Stomach (tissue), 9 donors: Measurements from ENCODE around the gene PPP1R37. TPM values are rescaled to one million over a fixed set of nuclear protein-coding genes. Genes with fewer than 3 reads are reported as not detected.

ENCODE experiments used
- DNase-seq, 2 donors: peaks; one replicate each; pipeline versions ENCODE4 v3.0.0 to v3.0.0-alpha.2; 2013 to 2019
- H3K27ac ChIP-seq, 5 donors: fragments of 200-600 bp in 4 of 5; sonication (generic) in 4 of 5; one replicate each; pipeline ENCODE4 v1.5.1; 2013 to 2019; ENCODE audit warnings: mild to moderate bottlenecking in 1 of 5, moderate library complexity in 1 of 5
- H3K27me3 ChIP-seq, 3 donors: fragments of 200-600 bp; sonication (generic); one replicate each; pipeline ENCODE4 v1.5.1; 2017 to 2019; ENCODE audit warnings: mixed run types in 1 of 3
- H3K36me3 ChIP-seq, 4 donors: fragments of 200-600 bp; sonication (generic); 1 replicate in 3 of 4; 2 replicates in 1 of 4; pipeline ENCODE4 v1.5.1; 2016 to 2019
- H3K4me1 ChIP-seq, 4 donors: fragments of 200-600 bp; sonication (generic); one replicate each; pipeline ENCODE4 v1.5.1; 2016 to 2019
- H3K4me3 ChIP-seq, 4 donors: fragments of 200-600 bp; sonication (generic) in 3 of 4; one replicate each; pipeline ENCODE4 v1.5.1; 2016 to 2019; ENCODE audit warnings: mild to moderate bottlenecking in 1 of 4
- H3K9me3 ChIP-seq, 4 donors: fragments of 200-600 bp; sonication (generic); one replicate each; pipeline ENCODE4 v1.5.1; 2016 to 2019
- EP300 ChIP-seq: sonication (generic); formaldehyde crosslinking; IDR thresholded peaks from one replicate; pipeline ENCODE4 v1.6.1; 2017; ENCODE audit warnings: antibody characterized with exemption
- POLR2A ChIP-seq, 4 donors: fragments of 450-650 bp; IDR thresholded peaks; one replicate each; pipeline ENCODE4 v1.6.1; 2016; ENCODE audit warnings: antibody characterized with exemption in 4 of 4, control low read depth in 2 of 4, mild to moderate bottlenecking in 1 of 4, moderate library complexity in 1 of 4
- POLR2AphosphoS5 ChIP-seq, 3 donors: sonication (generic); formaldehyde crosslinking; IDR thresholded peaks; one replicate each; pipeline ENCODE4 v1.6.1; 2016; ENCODE audit warnings: antibody characterized with exemption in 3 of 3
- WGBS, 5 donors: extraction: QIAGEN DNeasy Blood & Tissue Kit in 3 of 5; methylation state at CpG; one replicate each; pipeline versions ENCODE4 v1.1.5 to v1.1.7; 2013 to 2018; 5-methylcytosine and 5-hydroxymethylcytosine counted together
- intact Hi-C: fragments of 100-400 bp; cut with DNase I; formaldehyde crosslinking; loops from one replicate; pipeline ENCODE4 v1.15.1; 2023; ENCODE audit warnings: low total_unique reads
- polyA plus RNA-seq, 3 donors: library from polyadenylated mRNA; stranded (reverse); fragments of 200-250 nt; gene quantifications; one replicate each; pipeline ENCODE4 v1.2.3, GENCODE V29; 2013
- total RNA-seq, 5 donors: library from RNA; depleted of rRNA; stranded (reverse); fragments of >200 nt; gene quantifications; one replicate each; pipeline versions ENCODE4 v1.1.0 to v1.2.3, GENCODE V29; 2014 to 2016
- TF ChIP-seq, protein P1 (sequence below), 7 experiments: fragments of 450-650 bp in 4 of 7; fragments of 200-600 bp in 3 of 7; sonication (generic) in 3 of 7; IDR thresholded peaks; one replicate each; pipeline ENCODE4 v1.5.1; 2016 to 2019; ENCODE audit warnings: antibody characterized with exemption in 7 of 7, control low read depth in 2 of 7, mild to moderate bottlenecking in 1 of 7
- donor health status: healthy with polysubstance abuse.
- donor health status: Bipolar disorder and iron deficiency.
- donor health status: healthy.

PPP1R37 gene
- total and polyA plus RNA-seq, 8 donors, result 25.7 to 268 (median 53.9) TPM

DNA sequence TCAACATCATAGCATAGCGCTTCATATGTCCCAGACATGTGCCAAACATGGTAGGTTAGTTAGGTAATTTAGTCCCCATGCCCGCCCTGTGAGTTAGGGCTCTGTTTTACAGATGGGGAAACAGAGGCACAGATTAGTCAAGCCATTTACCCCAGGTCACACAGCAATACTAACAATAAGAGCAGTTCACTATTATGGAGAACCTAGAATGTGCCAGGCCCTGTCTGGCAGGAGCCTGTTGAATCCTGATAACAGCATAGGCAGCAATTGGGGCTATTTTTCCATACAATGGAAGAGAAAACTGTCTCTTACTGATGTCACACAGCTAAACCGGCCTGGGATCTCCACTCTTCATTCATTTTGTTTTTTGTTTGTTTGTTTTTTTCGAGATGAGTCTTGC is 6.5 kb upstream of the PPP1R37 start:
- H3K36me3 ChIP-seq, result peaks cover 12 to 82% (median 67%) of the 10 kb centered on the region in 4 donors
- TF ChIP-seq, protein P1, sequence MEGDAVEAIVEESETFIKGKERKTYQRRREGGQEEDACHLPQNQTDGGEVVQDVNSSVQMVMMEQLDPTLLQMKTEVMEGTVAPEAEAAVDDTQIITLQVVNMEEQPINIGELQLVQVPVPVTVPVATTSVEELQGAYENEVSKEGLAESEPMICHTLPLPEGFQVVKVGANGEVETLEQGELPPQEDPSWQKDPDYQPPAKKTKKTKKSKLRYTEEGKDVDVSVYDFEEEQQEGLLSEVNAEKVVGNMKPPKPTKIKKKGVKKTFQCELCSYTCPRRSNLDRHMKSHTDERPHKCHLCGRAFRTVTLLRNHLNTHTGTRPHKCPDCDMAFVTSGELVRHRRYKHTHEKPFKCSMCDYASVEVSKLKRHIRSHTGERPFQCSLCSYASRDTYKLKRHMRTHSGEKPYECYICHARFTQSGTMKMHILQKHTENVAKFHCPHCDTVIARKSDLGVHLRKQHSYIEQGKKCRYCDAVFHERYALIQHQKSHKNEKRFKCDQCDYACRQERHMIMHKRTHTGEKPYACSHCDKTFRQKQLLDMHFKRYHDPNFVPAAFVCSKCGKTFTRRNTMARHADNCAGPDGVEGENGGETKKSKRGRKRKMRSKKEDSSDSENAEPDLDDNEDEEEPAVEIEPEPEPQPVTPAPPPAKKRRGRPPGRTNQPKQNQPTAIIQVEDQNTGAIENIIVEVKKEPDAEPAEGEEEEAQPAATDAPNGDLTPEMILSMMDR (IDR thresholded peaks at IDR 0.05), result no peak
- no peak for TF ChIP-seq POLR2AphosphoS5 (IDR thresholded peaks at IDR 0.05)
- no peak for TF ChIP-seq EP300
- TF ChIP-seq POLR2A (IDR thresholded peaks at IDR 0.05), result no peak
- no peak for DNase-seq

DNA sequence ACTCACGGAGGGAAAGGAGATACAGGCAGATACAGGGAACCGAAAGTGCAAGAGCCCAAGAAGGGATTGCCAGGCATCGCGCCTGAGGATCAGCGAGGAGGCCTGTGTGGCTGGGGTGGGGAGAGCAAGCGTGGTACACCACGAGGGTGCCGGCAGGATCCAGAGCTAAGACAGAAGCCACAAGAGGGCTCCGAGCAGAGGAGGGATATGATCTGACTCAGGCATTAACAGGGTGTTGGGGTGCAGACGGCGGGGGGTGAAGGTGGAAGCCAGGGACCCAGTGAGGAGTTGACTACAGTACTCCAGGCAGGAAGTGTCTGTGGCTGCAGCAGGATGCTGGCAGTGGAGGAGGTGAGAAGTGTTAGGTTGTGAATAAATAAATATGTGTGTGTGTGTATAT is 5.4 kb upstream of the PPP1R37 start:
- H3K4me3 ChIP-seq, result no peak overlapping the region
- intact Hi-C loops, result loop anchor here (5.0 kb wide), 1 partner anchor 45 kb away; no protein-coding TSS in a partner anchor
- peak overlapping the region in 2 of 5 donors; percentile 1 to 9 for H3K27ac ChIP-seq
- TF ChIP-seq POLR2A (IDR thresholded peaks at IDR 0.05) (no peak), EP300 (no peak), POLR2AphosphoS5 (IDR thresholded peaks at IDR 0.05) (no peak)
- TF ChIP-seq, protein P1 (IDR thresholded peaks at IDR 0.05), result no peak
- no peaks in the 10 kb centered on the region for H3K27me3 ChIP-seq
- no peaks in the 10 kb centered on the region for H3K9me3 ChIP-seq
- WGBS, 5 donors, result 55 to 85% (median 73%) methylated on average over 11 of the region's 11 CpGs
- peaks cover 12 to 72% (median 57%) of the 10 kb centered on the region in 4 donors for H3K36me3 ChIP-seq
- no peak for DNase-seq
- H3K4me1 ChIP-seq, result peaks cover 12 to 55% (median 20%) of the 10 kb centered on the region in 4 donors

More for the DNA sequence above, 6.5 kb upstream of the PPP1R37 start:
- intact Hi-C loops, result loop anchor here (5.0 kb wide), 1 partner anchor 46 kb away; no protein-coding TSS in a partner anchor
- Histone ChIP-seq H3K4me3 (no peak overlapping the region), H3K9me3 (no peaks in the 10 kb centered on the region), H3K27me3 (no peaks in the 10 kb centered on the region), H3K4me1 (peaks cover 12 to 56% (median 21%) of the 10 kb centered on the region in 4 donors), H3K27ac (no peak overlapping the region)
- WGBS, 5 donors, result 89 to 96% (median 93%) methylated on average over 2 to 4 of the region's 4 CpGs

DNA sequence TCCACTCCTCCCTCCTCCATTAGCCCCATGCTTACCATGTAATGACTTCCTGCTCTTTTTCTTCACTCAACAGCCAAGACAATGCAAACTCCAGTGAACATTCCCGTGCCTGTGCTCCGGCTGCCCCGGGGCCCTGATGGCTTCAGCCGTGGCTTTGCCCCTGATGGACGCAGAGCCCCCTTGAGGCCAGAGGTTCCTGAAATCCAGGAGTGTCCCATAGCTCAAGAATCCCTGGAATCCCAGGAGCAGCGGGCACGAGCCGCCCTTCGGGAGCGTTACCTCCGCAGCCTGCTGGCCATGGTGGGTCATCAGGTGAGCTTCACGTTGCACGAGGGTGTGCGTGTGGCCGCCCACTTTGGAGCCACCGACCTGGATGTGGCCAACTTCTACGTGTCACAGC is 2.9 kb upstream of the PPP1R37 start:
- Histone ChIP-seq H3K4me3 (no peak overlapping the region), H3K27me3 (no peaks in the 10 kb centered on the region), H3K9me3 (no peaks in the 10 kb centered on the region), H3K36me3 (peaks cover 12 to 47% (median 39%) of the 10 kb centered on the region in 4 donors), H3K4me1 (peaks cover 27 to 72% (median 37%) of the 10 kb centered on the region in 4 donors), H3K27ac (no peak overlapping the region)
- DNase-seq, result no peak
- 86 to 93% (median 87%) methylated on average over 14 to 17 of the region's 17 CpGs for WGBS, 5 donors
- intact Hi-C loops, result no loop called here
- TF ChIP-seq POLR2A (IDR thresholded peaks at IDR 0.05) (no peak), POLR2AphosphoS5 (IDR thresholded peaks at IDR 0.05) (no peak), EP300 (no peak)
- TF ChIP-seq, protein P1 (IDR thresholded peaks at IDR 0.05), result no peak

DNA sequence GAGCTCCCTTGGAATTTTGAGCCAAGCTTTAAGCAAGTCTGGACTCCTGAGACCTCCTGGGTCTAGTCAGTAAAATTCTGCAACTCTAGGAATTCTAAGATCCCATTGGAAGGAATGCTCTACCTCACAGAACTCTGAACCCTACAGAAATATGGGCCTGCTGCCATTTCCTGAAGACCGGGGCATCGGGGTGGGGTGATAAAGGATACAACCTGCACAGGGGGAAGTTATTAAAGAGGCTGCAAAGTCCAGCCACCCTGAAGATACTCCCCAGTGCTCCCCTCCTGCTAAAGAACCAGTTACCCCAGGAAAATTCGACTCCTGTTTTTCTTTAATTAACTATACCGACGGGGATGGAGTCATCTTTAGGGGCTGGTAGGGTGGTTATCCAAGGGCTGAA is 2.4 kb upstream of the PPP1R37 start:
- Histone ChIP-seq H3K36me3 (peaks cover 12 to 42% (median 33%) of the 10 kb centered on the region in 4 donors), H3K27me3 (no peaks in the 10 kb centered on the region), H3K4me3 (peak overlapping the region; percentile 86 to 100 (median 94)), H3K9me3 (no peaks in the 10 kb centered on the region), H3K27ac (peak overlapping the region; percentile 80 to 95 (median 89)), H3K4me1 (peaks cover 33 to 78% (median 43%) of the 10 kb centered on the region in 4 donors)
- intact Hi-C loops, result no loop called here
- no peak for DNase-seq
- TF ChIP-seq POLR2A (IDR thresholded peaks at IDR 0.05) (no peak), POLR2AphosphoS5 (IDR thresholded peaks at IDR 0.05) (no peak), EP300 (no peak)
- TF ChIP-seq, protein P1 (IDR thresholded peaks at IDR 0.05), result no peak
- WGBS, 5 donors, result 25 to 55% (median 36%) methylated on average over 5 of the region's 5 CpGs
